Activated T-cell treated with anti-CD3 and anti-CD28 coated beads for 4 hours (primary cell): ENCODE measurements around the gene ZNF430.
"Not testable (repeated sequence)": the region's sequence is repeated elsewhere in the genome, so short reads cannot be mapped to it uniquely, and the experiment has no call there.

Experiments used
- DNase-seq: peaks from one replicate; pipeline ENCODE4 v3.0.0-alpha.2; 2020

Gene ZNF430

GRCh38 chr19:21020298-21021227 lies at the start of gene ZNF430:
Gene ZNF430, plus strand, starts transcription at chr19:21020657. Its CDS starts 144 bp downstream, at chr19:21020801.
- DNase-seq: peak; percentile 91

- not testable (repeated sequence) for DNase-seq
Observed at GRCh38 chr19:20992788-20993187, 27.7 kb upstream of the ZNF430 start.

GRCh38 chr19:20999731-21000352 lies 20.6 kb upstream of the ZNF430 start:
- DNase-seq: peak; percentile 77

- DNase-seq: not testable (repeated sequence)
Observed at GRCh38 chr19:21021238-21021637, 781 bp downstream of the ZNF430 start.

- DNase-seq: peak; percentile 30
Observed at GRCh38 chr19:21022996-21023395, 2.5 kb downstream of the ZNF430 start.

GRCh38 chr19:21023901-21024300 lies 3.4 kb downstream of the ZNF430 start:
- no peak for DNase-seq

- DNase-seq: no peak
Observed at GRCh38 chr19:21028969-21029268, 8.5 kb downstream of the ZNF430 start.

- DNase-seq: no peak
Observed at GRCh38 chr19:21045028-21045427, 24.6 kb downstream of the ZNF430 start.

GRCh38 chr19:21046489-21046888 lies 26.0 kb downstream of the ZNF430 start:
- no peak for DNase-seq

GRCh38 chr19:21047716-21048115 lies 27.3 kb downstream of the ZNF430 start:
- no peak for DNase-seq

- no peak for DNase-seq
Observed at GRCh38 chr19:21052902-21053301, 32.4 kb downstream of the ZNF430 start.

- DNase-seq: no peak
Observed at GRCh38 chr19:21065336-21065735, 44.9 kb downstream of the ZNF430 start.

- DNase-seq: peak; percentile 68
Observed at GRCh38 chr19:21082011-21082975, 61.8 kb downstream of the ZNF430 start, which contains the start of gene ZNF714. Gene ZNF714, plus strand, starts transcription at chr19:21082203. Its CDS starts 16,066 bp downstream, at chr19:21098269.

- no peak for DNase-seq
Observed at GRCh38 chr19:21084343-21084742, 63.9 kb downstream of the ZNF430 start.

- no peak for DNase-seq
Observed at GRCh38 chr19:21087871-21088270, 67.4 kb downstream of the ZNF430 start.

- DNase-seq: no peak
Observed at GRCh38 chr19:21092109-21092508, 71.7 kb downstream of the ZNF430 start.

- DNase-seq: no peak
Observed at GRCh38 chr19:21094347-21095025, 74.0 kb downstream of the ZNF430 start.

- DNase-seq: no peak
Observed at GRCh38 chr19:21098291-21098690, 77.8 kb downstream of the ZNF430 start.

GRCh38 chr19:21101521-21102242 lies 81.2 kb downstream of the ZNF430 start:
- DNase-seq: no peak

GRCh38 chr19:21109116-21109515 lies 88.7 kb downstream of the ZNF430 start:
- no peak for DNase-seq
